Prostate gland (tissue), 2 donors: ENCODE data around the gene FAM181A. TPM values are rescaled to one million over a fixed set of nuclear protein-coding genes. Genes with fewer than 3 reads are reported as not detected.

Experiments used
- DNase-seq: peaks from one replicate; pipeline ENCODE4 v3.0.0-alpha.2; 2019; ENCODE audit warnings: low spot score
- H3K27ac ChIP-seq, 2 donors: fragments of 200-600 bp; sonication (generic); 2 replicates each; pipeline ENCODE4 v1.5.1; 2017 to 2019
- H3K27me3 ChIP-seq: fragments of 200-600 bp; sonication (generic); replicated peaks from 2 replicates; pipeline ENCODE4 v1.5.1; 2019; ENCODE audit not compliant: insufficient read depth
- H3K36me3 ChIP-seq, 2 donors: fragments of 200-600 bp; sonication (generic); 1 replicate in 1 of 2; 2 replicates in 1 of 2; pipeline versions ENCODE4 v1.5.1 to v1.8.1; 2017 to 2019
- H3K4me1 ChIP-seq: fragments of 200-600 bp; sonication (generic); replicated peaks from 2 replicates; pipeline ENCODE4 v1.5.1; 2019
- H3K4me3 ChIP-seq, 2 donors: fragments of 200-600 bp; sonication (generic); 2 replicates each; pipeline ENCODE4 v1.5.1; 2017 to 2019
- H3K9me3 ChIP-seq: fragments of 200-600 bp; sonication (generic); 2 replicates; pipeline ENCODE4 v1.5.1; 2017
- POLR2A ChIP-seq: fragments of 450-650 bp; IDR thresholded peaks from one replicate; pipeline ENCODE4 v1.6.1; 2016; ENCODE audit warnings: antibody characterized with exemption, mild to moderate bottlenecking
- POLR2AphosphoS5 ChIP-seq: sonication (generic); formaldehyde crosslinking; IDR thresholded peaks from one replicate; pipeline ENCODE4 v1.6.1; 2017; ENCODE audit warnings: antibody characterized with exemption
- WGBS: methylation state at CpG from one replicate; pipeline ENCODE4 v1.1.5; 2018; 5-methylcytosine and 5-hydroxymethylcytosine counted together
- intact Hi-C: fragments of 100-400 bp; cut with DNase I; formaldehyde crosslinking; loops from one replicate; pipeline ENCODE4 v1.14.2; 2022
- total RNA-seq, 2 donors: library from RNA; depleted of rRNA; stranded (reverse); fragments of >200 nt; gene quantifications; one replicate each; pipeline ENCODE4 v1.1.0, GENCODE V29; 2016
- TF ChIP-seq, protein P1 (sequence below), 4 experiments: fragments of 200-600 bp in 2 of 4; fragments of 450-650 bp in 2 of 4; sonication (generic) in 2 of 4; IDR thresholded peaks; 1 replicate in 3 of 4; 2 replicates in 1 of 4; pipeline ENCODE4 v1.5.1; 2016 to 2019; ENCODE audit warnings: antibody characterized with exemption in 4 of 4, mild to moderate bottlenecking in 2 of 4, moderate library complexity in 2 of 4

FAM181A gene
- total RNA-seq, 2 donors from 2014 or later = 3.1 TPM; not detected in 1

DNA sequence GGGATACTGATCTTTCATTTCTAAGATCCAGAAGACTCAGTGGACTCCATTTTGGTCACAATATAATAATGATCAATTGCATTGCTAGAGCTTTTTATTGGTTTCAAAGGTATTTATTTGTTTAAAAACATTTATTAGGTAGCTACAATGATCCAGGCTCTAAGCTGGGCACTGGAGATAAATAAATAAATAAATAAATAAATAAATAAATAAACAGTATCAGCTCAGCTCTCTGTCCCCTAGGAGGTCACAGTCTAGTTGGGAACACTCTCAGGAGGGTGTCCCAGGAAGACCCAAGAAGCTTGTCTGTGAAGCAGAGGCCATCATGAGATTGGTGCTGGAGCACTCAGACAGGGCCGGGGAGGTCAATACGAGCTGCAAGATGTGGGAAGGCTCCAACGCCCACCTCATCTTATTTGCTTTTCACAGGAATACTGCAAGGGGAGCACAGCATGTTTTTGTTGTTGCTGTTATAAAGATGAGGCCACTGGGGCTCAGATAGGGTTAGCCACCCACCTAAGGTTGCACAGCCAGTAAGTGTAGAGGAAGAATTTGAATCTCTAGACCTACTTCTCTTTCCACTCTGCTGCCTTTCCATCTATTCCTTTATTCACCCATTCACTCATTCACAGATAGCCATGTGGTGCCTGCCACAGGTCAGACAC lies 33.8 kb downstream of the FAM181A start:
- no peak overlapping the region for H3K27ac ChIP-seq
- intact Hi-C loops = no loop called here
- H3K4me1 ChIP-seq = no peaks in the 10 kb centered on the region

DNA sequence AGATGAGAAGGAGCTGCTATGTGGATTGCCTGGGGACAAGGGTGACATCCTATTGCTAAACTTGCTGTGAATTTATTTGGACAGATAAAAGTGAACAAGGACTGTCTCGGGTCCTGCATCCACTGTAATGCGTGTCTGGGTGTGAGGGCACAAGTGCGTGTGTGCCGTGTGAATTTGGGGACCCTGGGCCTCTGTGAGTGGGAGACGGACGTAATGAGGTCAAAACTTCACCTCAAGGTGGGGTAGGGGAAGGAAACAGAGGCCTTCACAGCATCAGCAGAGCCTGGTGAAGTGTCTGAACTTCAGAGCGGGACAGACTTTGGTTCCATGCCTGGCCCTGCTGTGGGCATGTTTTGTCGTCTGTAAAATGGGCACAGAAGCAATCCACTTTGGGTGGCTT lies 34.5 kb downstream of the FAM181A start:
- TF ChIP-seq, protein P1, sequence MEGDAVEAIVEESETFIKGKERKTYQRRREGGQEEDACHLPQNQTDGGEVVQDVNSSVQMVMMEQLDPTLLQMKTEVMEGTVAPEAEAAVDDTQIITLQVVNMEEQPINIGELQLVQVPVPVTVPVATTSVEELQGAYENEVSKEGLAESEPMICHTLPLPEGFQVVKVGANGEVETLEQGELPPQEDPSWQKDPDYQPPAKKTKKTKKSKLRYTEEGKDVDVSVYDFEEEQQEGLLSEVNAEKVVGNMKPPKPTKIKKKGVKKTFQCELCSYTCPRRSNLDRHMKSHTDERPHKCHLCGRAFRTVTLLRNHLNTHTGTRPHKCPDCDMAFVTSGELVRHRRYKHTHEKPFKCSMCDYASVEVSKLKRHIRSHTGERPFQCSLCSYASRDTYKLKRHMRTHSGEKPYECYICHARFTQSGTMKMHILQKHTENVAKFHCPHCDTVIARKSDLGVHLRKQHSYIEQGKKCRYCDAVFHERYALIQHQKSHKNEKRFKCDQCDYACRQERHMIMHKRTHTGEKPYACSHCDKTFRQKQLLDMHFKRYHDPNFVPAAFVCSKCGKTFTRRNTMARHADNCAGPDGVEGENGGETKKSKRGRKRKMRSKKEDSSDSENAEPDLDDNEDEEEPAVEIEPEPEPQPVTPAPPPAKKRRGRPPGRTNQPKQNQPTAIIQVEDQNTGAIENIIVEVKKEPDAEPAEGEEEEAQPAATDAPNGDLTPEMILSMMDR (IDR thresholded peaks at IDR 0.05) = no peak
- TF ChIP-seq POLR2A = no peak
- TF ChIP-seq POLR2AphosphoS5 = no peak
- intact Hi-C loops = no loop called here
- H3K4me1 ChIP-seq = no peaks in the 10 kb centered on the region
- no peak overlapping the region for H3K27ac ChIP-seq
- H3K4me3 ChIP-seq = no peak overlapping the region
- no peaks in the 10 kb centered on the region for H3K27me3 ChIP-seq
- no peaks in the 10 kb centered on the region for H3K9me3 ChIP-seq
- WGBS = 92% methylated on average over 8 of the region's 8 CpGs
- H3K36me3 ChIP-seq = no peaks in the 10 kb centered on the region
- DNase-seq = no peak

More for the DNA sequence above, 33.8 kb downstream of the FAM181A start:
- H3K36me3 ChIP-seq = no peaks in the 10 kb centered on the region
- TF ChIP-seq POLR2AphosphoS5 (no peak), POLR2A (no peak)
- TF ChIP-seq, protein P1 (IDR thresholded peaks at IDR 0.05) = no peak
- H3K9me3 ChIP-seq = no peaks in the 10 kb centered on the region
- DNase-seq = no peak
- WGBS = 87% methylated on average over 3 of the region's 3 CpGs
- no peaks in the 10 kb centered on the region for H3K27me3 ChIP-seq
- H3K4me3 ChIP-seq = no peak overlapping the region

DNA sequence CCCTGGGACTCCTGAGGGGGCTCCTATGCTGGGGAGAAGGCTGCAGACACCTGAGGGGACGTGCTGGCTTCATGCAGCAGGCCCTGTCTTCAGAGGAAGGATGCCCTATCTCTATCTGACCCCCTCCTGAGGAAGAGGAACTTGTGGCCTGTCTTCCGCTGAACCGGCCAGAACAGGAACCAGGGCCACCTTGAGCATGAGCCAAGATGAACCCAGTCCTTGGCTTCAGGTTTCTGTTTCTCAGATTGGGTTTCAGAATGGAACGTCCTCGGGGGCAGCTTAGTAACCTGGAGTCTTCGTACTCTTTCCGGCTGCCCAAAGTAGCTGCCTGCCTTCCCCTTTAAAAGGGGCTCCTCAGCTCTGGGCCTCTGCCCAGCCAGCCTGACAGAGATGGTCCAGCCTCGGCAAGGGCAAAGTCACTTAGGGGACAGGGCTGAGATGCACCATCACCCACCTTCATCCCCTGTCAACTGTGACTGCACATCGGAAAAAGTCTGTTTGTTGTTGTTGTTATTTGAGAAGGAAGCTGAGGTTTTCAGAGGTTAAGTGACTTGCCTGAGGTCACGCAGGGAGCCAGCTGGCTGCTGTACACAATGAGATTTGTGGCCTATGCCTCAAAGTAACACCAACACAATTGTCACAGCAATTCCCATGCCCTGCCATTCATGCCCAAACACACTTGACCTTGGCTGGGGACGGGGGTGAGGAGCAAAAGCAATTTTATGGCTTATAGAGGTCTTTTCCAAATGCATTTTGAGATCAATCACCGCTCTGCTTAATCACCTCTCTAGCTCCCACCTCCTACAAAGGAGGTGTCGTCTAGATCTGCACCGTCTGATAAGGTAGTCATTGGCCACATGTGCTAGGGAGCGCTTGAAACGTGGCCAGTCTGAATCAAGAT lies 35.8 kb downstream of the FAM181A start:
- H3K4me1 ChIP-seq = no peaks in the 10 kb centered on the region
- H3K27ac ChIP-seq = no peak overlapping the region
- H3K4me3 ChIP-seq = no peak overlapping the region
- WGBS = 44% methylated on average over 16 of the region's 16 CpGs
- no peak for DNase-seq
- no peaks in the 10 kb centered on the region for H3K27me3 ChIP-seq
- intact Hi-C loops = no loop called here
- TF ChIP-seq POLR2AphosphoS5 (no peak), POLR2A (no peak)
- TF ChIP-seq, protein P1 (IDR thresholded peaks at IDR 0.05) = no peak
- no peaks in the 10 kb centered on the region for H3K9me3 ChIP-seq
- H3K36me3 ChIP-seq = no peaks in the 10 kb centered on the region

DNA sequence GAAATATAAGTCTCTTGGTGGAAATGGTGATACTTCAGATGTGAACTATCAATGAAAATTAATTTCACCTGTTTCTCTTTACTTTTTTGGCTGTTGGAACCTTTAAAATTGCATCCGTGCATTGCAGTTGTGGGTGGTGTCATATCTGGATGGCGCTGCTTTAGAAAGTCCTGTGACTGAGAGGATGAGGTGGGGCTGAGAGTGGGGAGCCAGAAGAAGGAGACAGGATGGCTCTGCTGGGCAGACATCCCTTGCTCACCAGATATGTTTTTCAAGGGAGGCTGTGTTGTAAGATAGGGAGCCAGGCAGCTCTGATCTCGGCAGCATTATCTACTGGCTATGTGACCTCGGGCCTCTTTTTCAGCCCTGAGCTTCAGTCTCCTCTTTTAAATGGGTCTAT lies 36.5 kb downstream of the FAM181A start:
- Histone ChIP-seq H3K27me3 (no peaks in the 10 kb centered on the region), H3K4me1 (no peaks in the 10 kb centered on the region), H3K27ac (no peak overlapping the region), H3K4me3 (no peak overlapping the region), H3K9me3 (no peaks in the 10 kb centered on the region), H3K36me3 (no peaks in the 10 kb centered on the region)
- intact Hi-C loops = no loop called here
- TF ChIP-seq, protein P1 (IDR thresholded peaks at IDR 0.05) = no peak
- no peak for TF ChIP-seq POLR2AphosphoS5
- no peak for DNase-seq
- WGBS = 79% methylated on average over 4 of the region's 4 CpGs
